Adipocyte (in vitro differentiated cells): Measurements from ENCODE around the gene LGALS7B.
"Not testable (repeated sequence)": the region's sequence is repeated elsewhere in the genome, so short reads cannot be mapped to it uniquely, and the experiment has no call there.

Experiments used
- DNase-seq: peaks from one replicate; pipeline ENCODE4 v3.0.0-alpha.2; 2015; ENCODE audit warnings: low read depth
- H3K27me3 ChIP-seq: replicated peaks from 2 replicates; pipeline ENCODE4 v1.7.0; 2013; ENCODE audit warnings: mild to moderate bottlenecking, low read length, moderate library complexity; ENCODE audit not compliant: control insufficient read depth, insufficient read depth
- H3K36me3 ChIP-seq: 2 replicates; pipeline ENCODE4 v1.7.0; 2013; ENCODE audit warnings: low read length, mild to moderate bottlenecking, moderate library complexity; ENCODE audit not compliant: control insufficient read depth, insufficient read depth, severe bottlenecking
- H3K4me1 ChIP-seq: 2 replicates; pipeline ENCODE4 v1.7.0; 2013; ENCODE audit warnings: mild to moderate bottlenecking, low read length, moderate library complexity; ENCODE audit not compliant: control insufficient read depth, insufficient read depth
- H3K4me3 ChIP-seq: 2 replicates; pipeline ENCODE4 v1.7.0; 2013; ENCODE audit warnings: mild to moderate bottlenecking, low read length, moderate library complexity
- H3K9ac ChIP-seq: 2 replicates; pipeline ENCODE4 v1.7.0; 2013; ENCODE audit warnings: mild to moderate bottlenecking, low read length, moderate library complexity
- H3K9me3 ChIP-seq: 2 replicates; pipeline ENCODE4 v1.7.0; 2013; ENCODE audit warnings: mild to moderate bottlenecking, low read length, moderate library complexity; ENCODE audit not compliant: control insufficient read depth

The LGALS7B gene

GRCh38 chr19:38771569-38771968 lies 17.4 kb upstream of the LGALS7B start:
- not testable (repeated sequence) for H3K9ac ChIP-seq, DNase-seq, H3K27me3 ChIP-seq, H3K9me3 ChIP-seq, H3K4me3 ChIP-seq, H3K4me1 ChIP-seq, H3K36me3 ChIP-seq

GRCh38 chr19:38773469-38774177 lies 15.4 kb upstream of the LGALS7B start, which contains the start of gene LGALS7:
Gene LGALS7, minus strand, starts transcription at chr19:38773517. Its CDS starts 25 bp downstream, at chr19:38773492.
- Histone ChIP-seq H3K27me3 (peaks cover under 1% of the 10 kb centered on the region), H3K9me3 (no peaks in the 10 kb centered on the region), H3K9ac (no peak within 1 kb of the TSS), H3K4me1 (no peaks in the 10 kb centered on the region), H3K4me3 (no peak within 1 kb of the TSS), H3K36me3 (no peaks in the 10 kb centered on the region)
- no peak for DNase-seq

GRCh38 chr19:38774181-38774950 lies 14.6 kb upstream of the LGALS7B start:
- H3K9me3 ChIP-seq: no peaks in the 10 kb centered on the region
- no peak overlapping the region for H3K9ac ChIP-seq
- H3K4me1 ChIP-seq: no peaks in the 10 kb centered on the region
- no peaks in the 10 kb centered on the region for H3K36me3 ChIP-seq
- peaks cover 4% of the 10 kb centered on the region for H3K27me3 ChIP-seq
- no peak for DNase-seq
- H3K4me3 ChIP-seq: no peak overlapping the region

- Histone ChIP-seq H3K36me3 (no peaks in the 10 kb centered on the region), H3K27me3 (peaks cover 17% of the 10 kb centered on the region), H3K9me3 (no peaks in the 10 kb centered on the region), H3K4me3 (no peak overlapping the region), H3K9ac (no peak overlapping the region), H3K4me1 (no peaks in the 10 kb centered on the region)
- DNase-seq: no peak
These were observed 10.3 kb upstream of the LGALS7B start for GRCh38 chr19:38778733-38779132.

GRCh38 chr19:38780443-38780842 lies 8.6 kb upstream of the LGALS7B start:
- no peak overlapping the region for H3K9ac ChIP-seq
- no peaks in the 10 kb centered on the region for H3K9me3 ChIP-seq
- H3K4me3 ChIP-seq: no peak overlapping the region
- no peaks in the 10 kb centered on the region for H3K4me1 ChIP-seq
- H3K36me3 ChIP-seq: no peaks in the 10 kb centered on the region
- no peak for DNase-seq
- peaks cover 17% of the 10 kb centered on the region for H3K27me3 ChIP-seq

- no peaks in the 10 kb centered on the region for H3K4me1 ChIP-seq
- no peak overlapping the region for H3K9ac ChIP-seq
- H3K36me3 ChIP-seq: no peaks in the 10 kb centered on the region
- peaks cover 17% of the 10 kb centered on the region for H3K27me3 ChIP-seq
- no peak overlapping the region for H3K4me3 ChIP-seq
- no peak for DNase-seq
- H3K9me3 ChIP-seq: no peaks in the 10 kb centered on the region
These were observed 7.9 kb upstream of the LGALS7B start for GRCh38 chr19:38781058-38781457.

- H3K9me3 ChIP-seq, DNase-seq, H3K9ac ChIP-seq, H3K4me3 ChIP-seq, H3K36me3 ChIP-seq, H3K4me1 ChIP-seq: not testable (repeated sequence)
- H3K27me3 ChIP-seq: peaks cover 17% of the 10 kb centered on the region
These were observed 6.8 kb upstream of the LGALS7B start for GRCh38 chr19:38782212-38782611.

GRCh38 chr19:38784224-38784623 lies 4.8 kb upstream of the LGALS7B start:
- Histone ChIP-seq H3K4me1 (no peaks in the 10 kb centered on the region), H3K36me3 (no peaks in the 10 kb centered on the region), H3K9ac (no peak overlapping the region), H3K4me3 (no peak overlapping the region), H3K27me3 (peaks cover 13% of the 10 kb centered on the region), H3K9me3 (no peaks in the 10 kb centered on the region)
- no peak for DNase-seq

- H3K36me3 ChIP-seq: no peaks in the 10 kb centered on the region
- no peaks in the 10 kb centered on the region for H3K4me1 ChIP-seq
- no peak overlapping the region for H3K9ac ChIP-seq
- H3K4me3 ChIP-seq: no peak overlapping the region
- H3K9me3 ChIP-seq: no peaks in the 10 kb centered on the region
- peaks cover 9% of the 10 kb centered on the region for H3K27me3 ChIP-seq
- no peak for DNase-seq
These were observed 3.8 kb upstream of the LGALS7B start for GRCh38 chr19:38785187-38785699.

- not testable (repeated sequence) for H3K36me3 ChIP-seq, H3K27me3 ChIP-seq, H3K4me3 ChIP-seq, DNase-seq, H3K9ac ChIP-seq, H3K9me3 ChIP-seq, H3K4me1 ChIP-seq
These were observed 2.9 kb upstream of the LGALS7B start for GRCh38 chr19:38786061-38786460.

- no peak overlapping the region for H3K9ac ChIP-seq
- no peak for DNase-seq
- no peaks in the 10 kb centered on the region for H3K36me3 ChIP-seq
- H3K9me3 ChIP-seq: no peaks in the 10 kb centered on the region
- no peaks in the 10 kb centered on the region for H3K4me1 ChIP-seq
- H3K27me3 ChIP-seq: no peaks in the 10 kb centered on the region
- H3K4me3 ChIP-seq: no peak overlapping the region
These were observed 2.3 kb upstream of the LGALS7B start for GRCh38 chr19:38786572-38787265.
